Thoracic aorta (tissue), 2 donors: ENCODE measurements around the gene TLR6. TPM values are rescaled to one million over a fixed set of nuclear protein-coding genes. Genes with fewer than 3 reads are reported as not detected.

Source experiments
- ATAC-seq: fragments of 150-250 bp; one replicate; pipeline ENCODE4 v1.8.0; 2017; ENCODE audit warnings: low read depth; ENCODE audit not compliant: insufficient number of reproducible peaks, low FRiP score
- DNase-seq: peaks from one replicate; pipeline ENCODE4 v3.0.0-alpha.2; 2020; ENCODE audit warnings: low spot score
- H3K27ac ChIP-seq, 2 donors: fragments of 200-600 bp; sonication (generic); 1 replicate in 1 of 2; 2 replicates in 1 of 2; pipeline ENCODE4 v1.5.1; 2016; ENCODE audit warnings: mild to moderate bottlenecking in 2 of 2, moderate library complexity in 2 of 2
- H3K27me3 ChIP-seq: fragments of 200-600 bp; sonication (generic); replicated peaks from 2 replicates; pipeline ENCODE4 v1.6.0; 2016; ENCODE audit warnings: mild to moderate bottlenecking; ENCODE audit not compliant: insufficient read depth
- H3K36me3 ChIP-seq: fragments of 200-600 bp; sonication (generic); one replicate; pipeline ENCODE4 v1.5.1; 2016
- H3K4me1 ChIP-seq, 2 donors: fragments of 200-600 bp; sonication (generic); 1 replicate in 1 of 2; 2 replicates in 1 of 2; pipeline versions ENCODE4 v1.5.1 to v1.6.0; 2016; ENCODE audit warnings: low read depth in 2 of 2, mild to moderate bottlenecking in 1 of 2; ENCODE audit not compliant: control insufficient read depth in 1 of 2
- H3K4me3 ChIP-seq: fragments of 200-600 bp; sonication (generic); 2 replicates; pipeline ENCODE4 v1.5.1; 2016; ENCODE audit warnings: mild to moderate bottlenecking
- H3K9me3 ChIP-seq: fragments of 200-600 bp; sonication (generic); 2 replicates; pipeline ENCODE4 v1.5.1; 2016
- CTCF ChIP-seq: fragments of 200-600 bp; sonication (generic); IDR thresholded peaks from one replicate; pipeline ENCODE4 v1.5.1; 2019; ENCODE audit warnings: antibody characterized with exemption
- total RNA-seq, 2 donors: library from RNA; depleted of rRNA; stranded (reverse); fragments of >200 nt; gene quantifications; one replicate each; pipeline versions ENCODE4 v1.1.0 to v1.2.3, GENCODE V29; 2016

The TLR6 gene
- total RNA-seq, 2 donors from 2014 or later: 1.8 to 3.5 TPM

GRCh38 chr4:38859501-38859900 lies 2.9 kb upstream of the TLR6 start:
- Histone ChIP-seq H3K27me3 (no peaks in the 10 kb centered on the region), H3K36me3 (no peaks in the 10 kb centered on the region), H3K27ac (no peak overlapping the region), H3K4me3 (no peak overlapping the region), H3K9me3 (no peaks in the 10 kb centered on the region), H3K4me1 (peaks cover 3 to 10% of the 10 kb centered on the region in 2 donors)
- no peak for TF ChIP-seq CTCF
- DNase-seq (no peak), ATAC-seq (no peak)

- Histone ChIP-seq H3K4me1 (peaks cover 3 to 10% of the 10 kb centered on the region in 2 donors), H3K4me3 (no peak overlapping the region), H3K27me3 (no peaks in the 10 kb centered on the region), H3K27ac (peak overlapping the region in 1 of 2 donors; percentile 43), H3K36me3 (no peaks in the 10 kb centered on the region), H3K9me3 (no peaks in the 10 kb centered on the region)
- no peak for TF ChIP-seq CTCF
- ATAC-seq (no peak), DNase-seq (no peak)
Measured at GRCh38 chr4:38858097-38858420, 1.4 kb upstream of the TLR6 start.

GRCh38 chr4:38857354-38858096 lies 908 bp upstream of the TLR6 start:
- Histone ChIP-seq H3K9me3 (no peaks in the 10 kb centered on the region), H3K4me3 (no peak overlapping the region), H3K4me1 (peaks cover 3 to 10% of the 10 kb centered on the region in 2 donors), H3K27me3 (no peaks in the 10 kb centered on the region), H3K27ac (peak overlapping the region; percentile 29 to 43), H3K36me3 (no peaks in the 10 kb centered on the region)
- no peak for DNase-seq
- TF ChIP-seq CTCF: no peak
- no peak for ATAC-seq

GRCh38 chr4:38856046-38856445 lies 571 bp downstream of the TLR6 start:
- no peak for ATAC-seq
- Histone ChIP-seq H3K9me3 (no peaks in the 10 kb centered on the region), H3K4me3 (peak overlapping the region; percentile 62), H3K27me3 (no peaks in the 10 kb centered on the region), H3K36me3 (no peaks in the 10 kb centered on the region), H3K4me1 (peaks cover 3 to 10% of the 10 kb centered on the region in 2 donors), H3K27ac (peak overlapping the region in 1 of 2 donors; percentile 43)
- no peak for TF ChIP-seq CTCF
- DNase-seq: no peak

- Histone ChIP-seq H3K4me3 (peak overlapping the region; percentile 62), H3K27ac (no peak overlapping the region), H3K27me3 (no peaks in the 10 kb centered on the region), H3K4me1 (peaks cover 3 to 10% of the 10 kb centered on the region in 2 donors), H3K36me3 (no peaks in the 10 kb centered on the region), H3K9me3 (no peaks in the 10 kb centered on the region)
- DNase-seq (no peak), ATAC-seq (no peak)
- no peak for TF ChIP-seq CTCF
Measured at GRCh38 chr4:38855466-38855865, 1.2 kb downstream of the TLR6 start.
